NCI-H82 treated with DMSO at 0.1 percent for 48 hours (cell line): ENCODE results near the gene ICAM5.
A peak's percentile ranks its signal among the peaks of the same experiment; 100 is the strongest.

Experiments
- DNase-seq: peaks from one replicate; lab custom pipeline; 2025; ENCODE audit not compliant: unreplicated experiment; lab: John Stamatoyannopoulos, UW

The ICAM5 gene

GRCh38 chr19:10290876-10291553 lies 1.3 kb downstream of the ICAM5 start:
- no peak for DNase-seq

GRCh38 chr19:10291554-10292205 lies 1.9 kb downstream of the ICAM5 start:
- no peak for DNase-seq

GRCh38 chr19:10292206-10292788 lies 2.5 kb downstream of the ICAM5 start:
- peak; percentile 95 for DNase-seq

- no peak for DNase-seq
Observed at GRCh38 chr19:10292789-10293636, 3.3 kb downstream of the ICAM5 start.

GRCh38 chr19:10293637-10294367 lies 4.0 kb downstream of the ICAM5 start:
- DNase-seq: no peak

- DNase-seq: no peak
Observed at GRCh38 chr19:10294368-10294697, 4.6 kb downstream of the ICAM5 start.

- DNase-seq: no peak
Observed at GRCh38 chr19:10295305-10295846, 5.6 kb downstream of the ICAM5 start.

GRCh38 chr19:10295847-10296591 lies 6.3 kb downstream of the ICAM5 start:
- DNase-seq: no peak

GRCh38 chr19:10299545-10300458 lies 10.1 kb downstream of the ICAM5 start:
- peak; percentile 30 for DNase-seq

GRCh38 chr19:10305139-10305806 lies 15.5 kb downstream of the ICAM5 start:
- DNase-seq: peak; percentile 36

GRCh38 chr19:10306327-10306726 lies 16.6 kb downstream of the ICAM5 start:
- no peak for DNase-seq

- DNase-seq: no peak
Observed at GRCh38 chr19:10309423-10309822, 19.7 kb downstream of the ICAM5 start, which contains the start of gene ZGLP1. Gene ZGLP1, minus strand, starts transcription at chr19:10309815.

- peak; percentile 33 for DNase-seq
Observed at GRCh38 chr19:10315335-10316214, 25.8 kb downstream of the ICAM5 start, which contains the start of gene FDX2. Gene FDX2, minus strand, starts transcription at chr19:10316015. Its CDS starts 19 bp downstream, at chr19:10315996.

GRCh38 chr19:10316229-10317044 lies 26.7 kb downstream of the ICAM5 start:
- DNase-seq: no peak

GRCh38 chr19:10317045-10317856 lies 27.5 kb downstream of the ICAM5 start:
- DNase-seq: no peak
